Ascending aorta (tissue), 2 donors: ENCODE data around the gene CLDN22. TPM values are rescaled to one million over a fixed set of nuclear protein-coding genes. Genes with fewer than 3 reads are reported as not detected.
A peak's percentile ranks its signal among the peaks of the same experiment; 100 is the strongest.
"Not testable (repeated sequence)": the region's sequence is repeated elsewhere in the genome, so short reads cannot be mapped to it uniquely, and the experiment has no call there.

ENCODE experiments used
- DNase-seq, 2 donors: peaks; one replicate each; pipeline ENCODE4 v3.0.0-alpha.2; 2019; ENCODE audit warnings: low spot score in 2 of 2
- H3K27ac ChIP-seq, 2 donors: fragments of 200-600 bp; sonication (generic); one replicate each; pipeline ENCODE4 v1.5.1; 2016 to 2017; ENCODE audit warnings: mild to moderate bottlenecking in 1 of 2
- H3K27me3 ChIP-seq: fragments of 200-600 bp; sonication (generic); one replicate; pipeline ENCODE4 v1.5.1; 2017
- H3K36me3 ChIP-seq, 2 donors: fragments of 200-600 bp; sonication (generic); one replicate each; pipeline ENCODE4 v1.5.1; 2016
- H3K4me1 ChIP-seq, 2 donors: fragments of 200-600 bp; sonication (generic); one replicate each; pipeline ENCODE4 v1.5.1; 2016 to 2017; ENCODE audit warnings: mild to moderate bottlenecking in 1 of 2
- H3K4me3 ChIP-seq, 2 donors: fragments of 200-600 bp; sonication (generic); one replicate each; pipeline ENCODE4 v1.5.1; 2016 to 2017; ENCODE audit warnings: mild to moderate bottlenecking in 1 of 2
- H3K9me3 ChIP-seq, 2 donors: fragments of 200-600 bp; sonication (generic); one replicate each; pipeline ENCODE4 v1.5.1; 2016
- CTCF ChIP-seq, 3 experiments: fragments of 200-600 bp in 2 of 3; fragments of 450-650 bp in 1 of 3; sonication (generic) in 2 of 3; IDR thresholded peaks; one replicate each; pipeline ENCODE4 v1.5.1; 2016 to 2019; ENCODE audit warnings: antibody characterized with exemption in 3 of 3, mild to moderate bottlenecking in 1 of 3, moderate library complexity in 1 of 3
- intact Hi-C: fragments of 100-400 bp; cut with DNase I; formaldehyde crosslinking; loops from one replicate; pipeline ENCODE4 v1.15.1; 2023
- total RNA-seq: library from RNA; depleted of rRNA; stranded (reverse); fragments of >200 nt; gene quantifications from one replicate; pipeline ENCODE4 v1.1.0, GENCODE V29; 2016

Gene CLDN22
- total RNA-seq, 1 donor from 2014 or later = not detected

DNA sequence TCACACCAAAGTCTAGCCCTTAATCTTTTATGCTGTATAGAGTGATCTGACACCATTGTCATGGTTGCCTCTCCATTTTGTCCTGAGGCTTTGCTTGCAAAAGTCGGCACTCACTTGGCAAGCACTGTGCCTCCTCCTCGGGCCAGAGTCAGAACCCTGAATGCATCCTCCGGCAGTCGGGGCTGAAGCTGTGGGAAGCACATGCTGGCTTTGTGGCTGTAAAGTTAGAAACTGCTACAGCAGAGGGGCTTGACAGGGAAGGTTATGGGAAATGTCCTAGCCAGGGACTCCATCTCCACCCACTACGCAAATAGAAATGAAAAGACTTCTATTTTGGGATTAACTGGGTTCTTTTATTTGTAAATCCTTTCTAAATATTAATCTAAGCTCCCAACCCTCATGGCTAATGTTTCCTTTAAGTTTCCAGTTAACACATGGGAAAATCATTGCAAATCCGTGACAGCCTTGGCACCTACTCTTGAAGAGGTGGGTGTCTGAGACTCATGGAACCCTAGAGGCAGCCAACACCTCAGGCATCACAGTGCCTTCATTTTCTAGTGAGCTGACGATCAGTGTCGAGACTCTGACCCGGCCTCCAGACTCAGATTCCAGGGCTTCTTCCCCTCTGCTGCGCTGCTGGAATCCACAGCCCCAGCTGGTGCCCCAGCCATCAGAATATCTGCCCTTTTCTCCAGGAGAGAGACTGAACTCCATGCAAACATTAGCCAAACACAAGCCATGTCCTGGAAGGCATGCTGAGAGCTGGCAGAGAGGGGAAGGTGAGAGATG is 10.1 kb upstream of the CLDN22 start:
- Histone ChIP-seq H3K27me3 (no peaks in the 10 kb centered on the region), H3K9me3 (no peaks in the 10 kb centered on the region), H3K27ac (no peak overlapping the region), H3K36me3 (no peaks in the 10 kb centered on the region), H3K4me1 (no peaks in the 10 kb centered on the region), H3K4me3 (no peak overlapping the region)
- no peak for TF ChIP-seq CTCF (IDR thresholded peaks at IDR 0.05)
- intact Hi-C loops = no loop called here
- DNase-seq = peak in 1 of 2 donors; percentile 43

DNA sequence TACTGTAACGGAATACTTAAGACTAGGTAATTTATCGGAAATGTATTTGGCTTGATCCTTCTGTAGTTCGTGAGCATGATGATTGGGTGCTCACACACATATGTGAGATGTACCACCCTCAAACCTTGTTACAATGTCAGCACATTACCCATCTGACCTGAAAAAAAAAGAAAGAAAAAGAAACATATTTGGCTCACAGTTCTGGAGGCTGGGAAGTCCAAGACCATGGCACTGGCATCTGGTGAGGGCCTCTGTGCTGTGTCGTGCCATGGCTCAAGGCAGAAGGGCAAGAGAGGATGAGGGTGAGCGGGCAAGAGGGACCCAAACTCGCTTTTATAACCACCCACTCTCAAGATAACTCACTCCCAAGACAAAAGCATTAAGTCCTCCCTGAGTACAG is 9.2 kb upstream of the CLDN22 start:
- intact Hi-C loops = no loop called here

GRCh38 chr4:183328832-183329231 is 8.8 kb upstream of the CLDN22 start:
- no peak for DNase-seq
- no peak overlapping the region for H3K27ac ChIP-seq
- H3K36me3 ChIP-seq = no peaks in the 10 kb centered on the region
- H3K4me3 ChIP-seq = no peak overlapping the region
- H3K27me3 ChIP-seq = no peaks in the 10 kb centered on the region
- no peak for TF ChIP-seq CTCF (IDR thresholded peaks at IDR 0.05)
- no peaks in the 10 kb centered on the region for H3K9me3 ChIP-seq
- no peaks in the 10 kb centered on the region for H3K4me1 ChIP-seq
- intact Hi-C loops = no loop called here

More for the DNA sequence above, 9.2 kb upstream of the CLDN22 start:
- TF ChIP-seq CTCF (IDR thresholded peaks at IDR 0.05) = no peak
- H3K27ac ChIP-seq = no peak overlapping the region
- no peaks in the 10 kb centered on the region for H3K4me1 ChIP-seq
- no peaks in the 10 kb centered on the region for H3K9me3 ChIP-seq
- H3K4me3 ChIP-seq = no peak overlapping the region
- no peak for DNase-seq
- H3K27me3 ChIP-seq = no peaks in the 10 kb centered on the region
- H3K36me3 ChIP-seq = no peaks in the 10 kb centered on the region

- no peak for DNase-seq
- Histone ChIP-seq H3K9me3 (no peaks in the 10 kb centered on the region), H3K27ac (no peak overlapping the region), H3K4me1 (no peaks in the 10 kb centered on the region), H3K27me3 (no peaks in the 10 kb centered on the region), H3K4me3 (no peak overlapping the region), H3K36me3 (no peaks in the 10 kb centered on the region)
- intact Hi-C loops = no loop called here
- TF ChIP-seq CTCF (IDR thresholded peaks at IDR 0.05) = no peak
Observed at GRCh38 chr4:183327827-183328226, 7.8 kb upstream of the CLDN22 start.

DNA sequence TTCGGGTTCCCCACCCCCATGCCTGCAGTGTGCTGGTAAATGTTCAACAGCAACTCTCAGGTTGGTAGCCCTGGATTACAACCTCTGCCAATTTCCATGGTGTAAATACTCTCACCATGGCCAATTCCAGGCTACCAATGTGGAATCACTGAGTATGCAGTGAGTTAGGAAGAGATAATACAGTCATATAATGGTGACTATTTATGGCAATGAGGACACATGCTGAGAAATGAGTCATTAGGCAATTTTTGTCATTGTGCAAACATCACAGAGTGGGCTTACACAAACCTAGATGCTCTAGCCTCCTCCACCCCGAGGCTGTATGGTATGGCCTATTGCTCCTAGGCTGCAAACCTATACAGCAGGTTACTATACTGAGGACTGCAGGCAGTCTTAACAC is 6.8 kb upstream of the CLDN22 start:
- Histone ChIP-seq H3K27ac (no peak overlapping the region), H3K9me3 (no peaks in the 10 kb centered on the region), H3K36me3 (no peaks in the 10 kb centered on the region), H3K27me3 (no peaks in the 10 kb centered on the region), H3K4me1 (no peaks in the 10 kb centered on the region), H3K4me3 (no peak overlapping the region)
- no peak for TF ChIP-seq CTCF (IDR thresholded peaks at IDR 0.05)
- no peak for DNase-seq
- intact Hi-C loops = no loop called here

GRCh38 chr4:183326387-183326786 is 6.3 kb upstream of the CLDN22 start:
- H3K27ac ChIP-seq, H3K9me3 ChIP-seq, H3K27me3 ChIP-seq, H3K4me3 ChIP-seq, H3K36me3 ChIP-seq, H3K4me1 ChIP-seq, intact Hi-C loops, DNase-seq: not testable (repeated sequence)
